CD4-positive, alpha-beta T cell treated with Interleukin-15 for 1 hour (primary cell): ENCODE measurements around the gene IDH2.

Experiments used
- DNase-seq: peaks from one replicate; pipeline ENCODE4 v3.0.0-alpha.2; 2020

Gene IDH2

GRCh38 chr15:90042766-90043529, 59.3 kb downstream of the IDH2 start:
- peak; percentile 14 for DNase-seq

- DNase-seq, result no peak
Observed at GRCh38 chr15:90042356-90042755, 59.9 kb downstream of the IDH2 start.

- DNase-seq, result no peak
Observed at GRCh38 chr15:90040618-90041017, 61.6 kb downstream of the IDH2 start.

GRCh38 chr15:90039996-90040395, 62.3 kb downstream of the IDH2 start:
- peak; percentile 16 for DNase-seq

GRCh38 chr15:90038632-90039095, 63.6 kb downstream of the IDH2 start:
- no peak for DNase-seq

GRCh38 chr15:90037961-90038631, 64.2 kb downstream of the IDH2 start:
- DNase-seq, result peak; percentile 54

- DNase-seq, result no peak
Observed at GRCh38 chr15:90037511-90037860, 64.8 kb downstream of the IDH2 start.

GRCh38 chr15:90036806-90037510, 65.3 kb downstream of the IDH2 start:
- DNase-seq, result peak; percentile 16

GRCh38 chr15:90036343-90036742, 65.9 kb downstream of the IDH2 start:
- DNase-seq, result no peak

- peak; percentile 36 for DNase-seq
Observed at GRCh38 chr15:90035840-90036230, 66.4 kb downstream of the IDH2 start.

GRCh38 chr15:90035095-90035839, 67.0 kb downstream of the IDH2 start:
- DNase-seq, result peak; percentile 74

- DNase-seq, result no peak
Observed at GRCh38 chr15:90033448-90033847, 68.8 kb downstream of the IDH2 start.
